ENCODE results near the gene CCNO.

CCNO gene, protein sequence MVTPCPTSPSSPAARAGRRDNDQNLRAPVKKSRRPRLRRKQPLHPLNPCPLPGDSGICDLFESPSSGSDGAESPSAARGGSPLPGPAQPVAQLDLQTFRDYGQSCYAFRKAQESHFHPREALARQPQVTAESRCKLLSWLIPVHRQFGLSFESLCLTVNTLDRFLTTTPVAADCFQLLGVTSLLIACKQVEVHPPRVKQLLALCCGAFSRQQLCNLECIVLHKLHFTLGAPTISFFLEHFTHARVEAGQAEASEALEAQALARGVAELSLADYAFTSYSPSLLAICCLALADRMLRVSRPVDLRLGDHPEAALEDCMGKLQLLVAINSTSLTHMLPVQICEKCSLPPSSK

DNA sequence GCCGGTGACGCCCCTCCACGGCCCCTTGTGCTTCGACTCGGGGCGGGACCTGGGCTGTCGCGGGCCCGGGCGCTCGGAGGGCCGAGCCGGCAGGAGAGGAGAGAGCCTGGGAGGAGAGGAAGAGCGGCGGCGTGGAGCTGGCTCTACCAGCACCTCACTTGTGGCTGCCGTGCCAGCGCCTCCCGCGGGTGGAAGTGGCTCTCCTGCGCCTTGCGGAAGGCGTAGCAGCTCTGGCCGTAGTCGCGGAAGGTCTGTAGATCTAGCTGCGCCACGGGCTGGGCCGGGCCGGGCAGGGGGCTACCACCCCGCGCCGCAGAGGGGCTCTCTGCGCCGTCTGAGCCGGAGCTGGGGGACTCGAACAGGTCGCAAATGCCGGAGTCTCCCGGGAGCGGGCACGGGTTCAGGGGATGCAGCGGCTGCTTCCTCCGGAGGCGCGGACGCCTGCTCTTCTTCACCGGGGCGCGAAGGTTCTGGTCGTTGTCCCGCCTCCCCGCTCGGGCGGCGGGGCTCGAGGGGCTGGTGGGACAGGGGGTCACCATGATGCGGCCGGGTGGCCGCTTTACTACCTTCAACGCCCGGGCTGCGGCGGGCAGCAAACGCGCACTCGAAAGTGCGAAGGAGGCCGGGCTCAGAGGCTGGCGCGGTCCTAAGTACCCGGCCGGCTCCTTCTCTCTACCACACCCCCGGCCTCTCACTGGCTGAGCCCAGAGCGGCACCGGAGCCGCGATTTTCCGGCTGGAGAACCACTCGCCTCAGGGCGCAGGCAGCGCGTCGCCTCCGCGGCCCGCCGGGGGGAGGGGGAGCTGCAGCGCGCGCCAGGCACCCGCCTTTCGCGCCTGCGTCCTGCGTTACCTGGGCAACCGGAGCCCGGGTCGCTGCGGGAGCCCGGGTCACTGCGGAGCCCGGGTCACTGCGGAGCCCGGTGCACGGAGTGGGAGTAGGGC, at the start of gene CCNO:
Gene CCNO (minus strand): TSS at position 624 of the 944 bp plus-strand sequence. CDS start 85 bp downstream, at position 539.
- peak within 1 kb of the TSS; percentile 44 for H3K4me3 ChIP-seq (replicated peaks; ENCODE audit: low read depth, low read length)
- TF ChIP-seq, protein P1, sequence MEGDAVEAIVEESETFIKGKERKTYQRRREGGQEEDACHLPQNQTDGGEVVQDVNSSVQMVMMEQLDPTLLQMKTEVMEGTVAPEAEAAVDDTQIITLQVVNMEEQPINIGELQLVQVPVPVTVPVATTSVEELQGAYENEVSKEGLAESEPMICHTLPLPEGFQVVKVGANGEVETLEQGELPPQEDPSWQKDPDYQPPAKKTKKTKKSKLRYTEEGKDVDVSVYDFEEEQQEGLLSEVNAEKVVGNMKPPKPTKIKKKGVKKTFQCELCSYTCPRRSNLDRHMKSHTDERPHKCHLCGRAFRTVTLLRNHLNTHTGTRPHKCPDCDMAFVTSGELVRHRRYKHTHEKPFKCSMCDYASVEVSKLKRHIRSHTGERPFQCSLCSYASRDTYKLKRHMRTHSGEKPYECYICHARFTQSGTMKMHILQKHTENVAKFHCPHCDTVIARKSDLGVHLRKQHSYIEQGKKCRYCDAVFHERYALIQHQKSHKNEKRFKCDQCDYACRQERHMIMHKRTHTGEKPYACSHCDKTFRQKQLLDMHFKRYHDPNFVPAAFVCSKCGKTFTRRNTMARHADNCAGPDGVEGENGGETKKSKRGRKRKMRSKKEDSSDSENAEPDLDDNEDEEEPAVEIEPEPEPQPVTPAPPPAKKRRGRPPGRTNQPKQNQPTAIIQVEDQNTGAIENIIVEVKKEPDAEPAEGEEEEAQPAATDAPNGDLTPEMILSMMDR (IDR thresholded peaks at IDR 0.05; ENCODE audit: low read depth, low read length, missing control alignments), result no peak
- DNase-seq (ENCODE audit: extremely low read depth, low read depth), result peak; percentile 12

DNA sequence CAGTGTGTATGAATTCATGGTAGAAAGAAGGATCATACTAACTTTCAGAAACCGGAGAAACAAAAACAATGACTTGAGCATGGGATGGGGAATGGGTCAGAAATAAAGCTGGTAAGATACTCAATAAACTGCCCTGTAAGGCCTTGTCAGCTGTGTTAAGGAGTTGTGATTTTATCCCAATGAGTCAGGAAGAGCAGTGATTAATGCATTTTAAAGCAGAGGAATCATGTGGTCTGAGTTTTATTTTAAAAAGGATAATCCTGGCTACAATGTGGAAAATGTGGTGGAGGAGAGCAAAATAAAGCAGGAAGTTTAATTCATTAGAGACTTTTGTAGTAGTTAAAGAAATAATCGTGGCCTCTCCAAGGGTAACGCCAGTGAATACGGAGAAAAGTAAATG, 45.4 kb upstream of the CCNO start:
- TF ChIP-seq, protein P1 (IDR thresholded peaks at IDR 0.05; ENCODE audit: low read depth, low read length, missing control alignments), result no peak
- DNase-seq (ENCODE audit: extremely low read depth, low read depth), result no peak

DNA sequence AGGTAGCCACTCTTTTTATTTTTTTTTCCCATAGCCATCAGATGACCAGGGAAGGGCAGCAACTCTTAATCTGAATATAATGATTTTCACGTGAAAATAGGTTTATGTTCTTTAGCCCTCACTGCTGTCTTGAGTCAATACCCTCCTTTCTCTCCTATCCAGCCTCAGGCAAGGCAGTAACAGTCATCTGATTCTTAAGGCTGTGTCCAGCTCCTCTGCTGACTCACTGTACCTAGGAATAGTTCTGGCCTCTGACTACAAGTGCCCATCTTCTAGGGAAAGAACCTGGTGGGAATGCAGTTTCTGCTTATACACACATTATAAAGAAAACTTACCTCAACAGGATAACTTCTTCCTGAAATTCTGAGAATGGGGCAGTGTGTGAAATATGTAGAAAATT, 43.4 kb upstream of the CCNO start:
- DNase-seq (ENCODE audit: extremely low read depth, low read depth), result no peak
- no peak overlapping the region for H3K4me3 ChIP-seq (replicated peaks; ENCODE audit: low read depth, low read length)
- TF ChIP-seq, protein P1 (IDR thresholded peaks at IDR 0.05; ENCODE audit: low read depth, low read length, missing control alignments), result no peak

More for the DNA sequence above, 45.4 kb upstream of the CCNO start:
- no peak overlapping the region for H3K4me3 ChIP-seq (replicated peaks; ENCODE audit: low read depth, low read length)

DNA sequence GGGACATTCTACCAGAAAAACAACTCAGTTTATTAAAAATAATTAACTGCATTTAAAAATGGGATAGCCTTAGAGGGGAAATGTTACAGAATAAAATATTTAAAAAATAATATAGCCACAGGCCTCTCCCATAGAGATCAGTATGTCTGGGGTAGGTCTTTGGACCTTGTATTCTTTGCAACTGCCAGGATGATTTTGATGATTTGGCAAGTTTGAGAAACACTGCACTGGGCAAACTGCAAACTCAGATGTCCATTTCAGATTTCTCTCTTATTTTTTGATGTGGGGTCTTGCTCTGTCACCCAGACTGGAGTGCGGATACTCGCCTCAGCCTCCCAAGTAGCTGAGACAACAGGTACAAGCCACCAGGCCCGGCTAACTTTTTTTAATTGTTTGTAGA, 24.9 kb upstream of the CCNO start:
- H3K4me3 ChIP-seq (replicated peaks; ENCODE audit: low read depth, low read length), result no peak overlapping the region
- no peak for DNase-seq (ENCODE audit: extremely low read depth, low read depth)
- TF ChIP-seq, protein P1 (IDR thresholded peaks at IDR 0.05; ENCODE audit: low read depth, low read length, missing control alignments), result no peak

DNA sequence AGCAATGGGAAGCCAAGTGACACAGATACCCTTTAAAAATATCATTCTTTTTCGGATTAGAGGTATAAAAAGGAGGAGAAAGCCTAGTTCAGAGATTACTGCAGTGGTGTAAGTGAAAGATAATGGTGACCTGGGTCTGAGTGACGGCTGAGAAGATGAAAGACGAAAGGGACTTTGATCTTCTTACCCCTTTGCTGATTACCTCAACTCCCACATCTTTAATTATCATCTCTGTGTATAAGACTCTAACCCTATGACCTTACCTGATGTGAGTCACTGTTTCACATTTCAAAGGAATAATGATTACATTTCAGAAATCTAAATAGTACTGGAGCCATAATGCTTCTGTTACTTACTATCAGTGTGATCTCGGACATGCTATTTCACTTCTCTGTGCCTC, 21.4 kb upstream of the CCNO start:
- no peak overlapping the region for H3K4me3 ChIP-seq (replicated peaks; ENCODE audit: low read depth, low read length)
- no peak for DNase-seq (ENCODE audit: extremely low read depth, low read depth)
- TF ChIP-seq, protein P1 (IDR thresholded peaks at IDR 0.05; ENCODE audit: low read depth, low read length, missing control alignments), result no peak

DNA sequence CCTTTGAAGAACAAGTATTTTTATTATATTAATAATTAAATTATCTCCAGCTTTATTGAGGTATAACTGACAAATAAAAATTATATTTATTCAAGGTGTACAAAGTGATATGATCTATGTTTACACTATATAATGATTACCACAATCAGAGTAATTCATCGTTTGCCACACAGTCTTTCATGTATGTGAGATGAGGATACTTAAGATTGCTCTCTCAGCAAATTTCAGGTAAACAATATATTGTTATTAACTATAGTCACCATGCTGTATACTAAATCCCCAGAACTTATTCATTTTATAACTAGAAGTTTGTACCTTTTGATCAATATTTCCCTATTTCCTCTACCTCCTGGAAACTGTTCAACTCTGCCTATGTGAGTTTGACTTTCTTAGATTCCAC, 16.7 kb upstream of the CCNO start:
- no peak overlapping the region for H3K4me3 ChIP-seq (replicated peaks; ENCODE audit: low read depth, low read length)
- TF ChIP-seq, protein P1 (IDR thresholded peaks at IDR 0.05; ENCODE audit: low read depth, low read length, missing control alignments), result no peak
- no peak for DNase-seq (ENCODE audit: extremely low read depth, low read depth)
